Activated gamma-delta T cell (primary cell): Measurements from ENCODE around the gene TRMT112.

Source experiments
- DNase-seq: peaks from one replicate; lab custom pipeline; 2025; lab: John Stamatoyannopoulos, UW

The TRMT112 gene

GRCh38 chr11:64275031-64275800 lies 42.1 kb downstream of the TRMT112 start:
- DNase-seq = no peak

DNA sequence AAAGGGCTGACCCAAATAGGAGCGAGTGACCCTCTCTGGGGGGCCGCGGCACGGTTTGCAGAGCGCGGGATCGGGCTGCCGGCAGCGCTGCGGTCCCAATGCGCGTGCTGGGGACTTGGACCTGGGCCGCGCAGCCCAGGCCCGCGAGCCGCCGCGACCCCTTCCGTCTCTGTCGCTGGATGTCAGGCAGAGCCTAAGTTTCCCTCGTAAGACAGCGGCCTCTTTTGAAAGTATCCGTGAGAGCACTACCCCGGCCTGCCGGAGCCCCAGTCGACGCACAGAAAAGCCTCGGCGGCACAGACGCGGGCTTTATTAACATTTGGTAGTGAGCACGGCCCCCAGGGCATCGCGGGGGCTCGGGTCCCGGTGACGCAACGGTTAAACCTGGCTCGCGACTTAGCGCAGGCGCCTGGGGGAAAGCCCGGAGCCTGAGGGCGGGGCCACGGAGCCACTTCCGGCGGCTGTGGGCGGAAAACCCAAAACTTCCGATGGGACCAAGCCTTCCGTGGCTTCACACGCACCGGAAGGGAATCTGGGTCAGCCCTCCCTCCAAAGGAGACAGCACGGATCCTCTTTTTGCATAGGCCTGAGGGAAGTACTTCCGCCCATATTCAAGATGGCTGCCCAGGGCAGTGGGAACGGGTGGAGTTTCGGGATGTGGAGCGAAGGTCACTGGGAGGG lies 47.7 kb downstream of the TRMT112 start:
- peak; percentile 92 for DNase-seq

DNA sequence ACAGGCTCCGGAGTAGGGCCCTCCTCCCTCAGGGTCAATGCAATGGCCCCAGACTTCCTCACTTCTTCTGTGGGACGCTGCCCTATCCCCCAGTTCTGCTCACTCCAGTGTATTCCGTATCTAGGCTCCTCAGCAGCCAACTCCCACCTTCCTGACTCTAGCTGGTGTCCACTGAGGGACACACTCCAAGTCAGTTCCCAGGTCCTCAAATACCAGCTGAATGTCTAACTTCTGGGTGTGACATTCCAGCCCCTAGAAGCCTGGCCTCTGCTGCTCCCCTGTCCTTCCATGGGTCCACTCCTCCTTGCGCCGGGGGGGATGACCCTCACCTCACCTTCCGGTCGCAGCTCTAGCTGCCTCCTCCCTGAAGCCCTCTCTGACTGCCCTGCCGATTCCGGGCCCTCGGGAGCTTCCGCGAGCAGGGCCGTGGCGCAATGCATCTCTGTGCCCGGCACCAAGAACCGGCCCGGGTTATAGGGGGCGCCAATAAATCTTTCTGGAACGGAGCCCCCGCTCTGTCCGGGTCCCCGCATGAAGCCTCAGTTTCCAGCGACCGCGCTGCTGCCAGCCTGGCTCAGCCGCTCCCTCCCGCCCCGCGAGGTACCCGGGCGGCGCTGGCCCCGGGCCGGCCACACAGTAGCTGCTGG lies 48.3 kb downstream of the TRMT112 start:
- DNase-seq = no peak

- no peak for DNase-seq
These were observed 49.1 kb downstream of the TRMT112 start for GRCh38 chr11:64268025-64268892.

- no peak for DNase-seq
These were observed 50.0 kb downstream of the TRMT112 start for GRCh38 chr11:64267207-64267945.
